Measurements from ENCODE around the gene BHMT2.
A peak's percentile ranks its signal among the peaks of the same experiment; 100 is the strongest.

BHMT2 gene

GRCh38 chr5:79069488-79070349 is at the start of gene BHMT2, which contains the start of gene DMGDH:
Gene BHMT2, plus strand, starts transcription at chr5:79069767. Its CDS starts 16 bp downstream, at chr5:79069783.
Gene DMGDH, minus strand, starts transcription at chr5:79069674. Its CDS starts 54 bp downstream, at chr5:79069620.
- DNase-seq: no peak

GRCh38 chr5:79020861-79021561 is 48.6 kb upstream of the BHMT2 start:
- peak; percentile 23 for DNase-seq

GRCh38 chr5:79021753-79022152 is 47.8 kb upstream of the BHMT2 start:
- no peak for DNase-seq

GRCh38 chr5:79022771-79023170 is 46.8 kb upstream of the BHMT2 start:
- DNase-seq: no peak

- no peak for DNase-seq
Measured at GRCh38 chr5:79023348-79023747, 46.2 kb upstream of the BHMT2 start.

- DNase-seq: no peak
Measured at GRCh38 chr5:79023947-79024346, 45.6 kb upstream of the BHMT2 start.

- DNase-seq: peak; percentile 55
Measured at GRCh38 chr5:79025054-79025472, 44.5 kb upstream of the BHMT2 start.

GRCh38 chr5:79030663-79031484 is 38.7 kb upstream of the BHMT2 start:
- no peak for DNase-seq

- DNase-seq: no peak
Measured at GRCh38 chr5:79031485-79031867, 38.1 kb upstream of the BHMT2 start.

- no peak for DNase-seq
Measured at GRCh38 chr5:79032031-79032695, 37.4 kb upstream of the BHMT2 start.

- DNase-seq: no peak
Measured at GRCh38 chr5:79032782-79033181, 36.8 kb upstream of the BHMT2 start.

- DNase-seq: no peak
Measured at GRCh38 chr5:79035237-79035636, 34.3 kb upstream of the BHMT2 start.

GRCh38 chr5:79036769-79037168 is 32.8 kb upstream of the BHMT2 start:
- DNase-seq: no peak

- no peak for DNase-seq
Measured at GRCh38 chr5:79042188-79042587, 27.4 kb upstream of the BHMT2 start.

GRCh38 chr5:79047199-79047598 is 22.4 kb upstream of the BHMT2 start:
- no peak for DNase-seq

- no peak for DNase-seq
Measured at GRCh38 chr5:79048437-79048836, 21.1 kb upstream of the BHMT2 start.

- no peak for DNase-seq
Measured at GRCh38 chr5:79050498-79050897, 19.1 kb upstream of the BHMT2 start.

- no peak for DNase-seq
Measured at GRCh38 chr5:79053321-79053720, 16.2 kb upstream of the BHMT2 start.

- no peak for DNase-seq
Measured at GRCh38 chr5:79055017-79055416, 14.6 kb upstream of the BHMT2 start.

GRCh38 chr5:79056847-79057246 is 12.7 kb upstream of the BHMT2 start:
- DNase-seq: no peak

- no peak for DNase-seq
Measured at GRCh38 chr5:79059674-79060073, 9.9 kb upstream of the BHMT2 start.

GRCh38 chr5:79062436-79062835 is 7.1 kb upstream of the BHMT2 start:
- no peak for DNase-seq

GRCh38 chr5:79070350-79070667 is 742 bp downstream of the BHMT2 start:
- DNase-seq: no peak

Measured in DMS79 treated with DMSO at 0.1 percent for 48 hours (cell line).